Neural progenitor cell (in vitro differentiated cells): ENCODE results near the gene OPN1SW. TPM values are rescaled to one million over a fixed set of nuclear protein-coding genes. Genes with fewer than 3 reads are reported as not detected.
A peak's percentile ranks its signal among the peaks of the same experiment; 100 is the strongest.

Source experiments
- DNase-seq: peaks from one replicate; pipeline ENCODE4 v3.0.0-alpha.2; 2016; ENCODE audit warnings: low spot score
- H2AFZ ChIP-seq: fragments of 200-600 bp; sonication (generic); replicated peaks from 2 replicates; pipeline ENCODE4 v1.6.1; 2016; ENCODE audit warnings: antibody characterized with exemption
- H3F3A ChIP-seq: fragments of 200-600 bp; sonication (generic); 2 replicates; pipeline ENCODE4 v1.6.1; 2016; ENCODE audit warnings: antibody characterized with exemption, low read depth
- H3K27ac ChIP-seq: fragments of 200-600 bp; sonication (generic); 2 replicates; pipeline ENCODE4 v1.5.1; 2016; ENCODE audit warnings: mild to moderate bottlenecking
- H3K27me3 ChIP-seq: fragments of 200-600 bp; sonication (generic); 2 replicates; pipeline ENCODE4 v1.6.1; 2016; ENCODE audit warnings: mild to moderate bottlenecking, moderate library complexity
- H3K36me3 ChIP-seq: fragments of 200-600 bp; sonication (generic); 2 replicates; pipeline ENCODE4 v1.5.1; 2016
- H3K4me1 ChIP-seq: fragments of 200-600 bp; sonication (generic); 2 replicates; pipeline ENCODE4 v1.6.1; 2016; ENCODE audit warnings: mixed run types
- H3K4me2 ChIP-seq: fragments of 200-600 bp; sonication (generic); 2 replicates; pipeline ENCODE4 v1.6.1; 2016
- H3K4me3 ChIP-seq: fragments of 200-600 bp; sonication (generic); 2 replicates; pipeline ENCODE4 v1.5.1; 2016
- H3K79me2 ChIP-seq: fragments of 200-600 bp; sonication (generic); 2 replicates; pipeline ENCODE4 v1.6.1; 2016; ENCODE audit warnings: low read depth
- H3K9ac ChIP-seq: fragments of 200-600 bp; sonication (generic); 2 replicates; pipeline ENCODE4 v1.6.1; 2016
- H3K9me3 ChIP-seq: fragments of 200-600 bp; sonication (generic); 2 replicates; pipeline ENCODE4 v1.5.1; 2016; ENCODE audit warnings: low read depth
- H4K20me1 ChIP-seq: fragments of 200-600 bp; sonication (generic); 2 replicates; pipeline ENCODE4 v1.6.1; 2016; ENCODE audit warnings: low read depth
- H3K27ac Mint-ChIP-seq: 3 replicates; pipeline ENCODE4 v1.8.0; 2021; ENCODE audit warnings: mixed read lengths
- H3K27me3 Mint-ChIP-seq: 2 replicates; pipeline ENCODE4 v1.8.0; 2022; ENCODE audit warnings: low read depth, mild to moderate bottlenecking, inconsistent platforms, moderate library complexity, mixed read lengths; ENCODE audit not compliant: insufficient read depth
- H3K36me3 Mint-ChIP-seq: 3 replicates; pipeline ENCODE4 v1.8.0; 2021; ENCODE audit warnings: mixed read lengths
- H3K4me1 Mint-ChIP-seq: 3 replicates; pipeline ENCODE4 v1.8.0; 2021; ENCODE audit warnings: mixed read lengths
- H3K4me3 Mint-ChIP-seq: 3 replicates; pipeline ENCODE4 v1.8.0; 2021; ENCODE audit warnings: mild to moderate bottlenecking, moderate library complexity, mixed read lengths
- H3K9me3 Mint-ChIP-seq: 3 replicates; pipeline ENCODE4 v1.8.0; 2020; ENCODE audit warnings: mixed read lengths
- EZH2 ChIP-seq: fragments of 200-600 bp; sonication (generic); IDR thresholded peaks from 2 replicates; pipeline ENCODE4 v1.6.1; 2017; ENCODE audit warnings: antibody characterized with exemption, mild to moderate bottlenecking, moderate library complexity
- EZH2phosphoT487 ChIP-seq: fragments of 200-600 bp; sonication (generic); IDR thresholded peaks from 2 replicates; pipeline ENCODE4 v1.6.1; 2017; ENCODE audit warnings: antibody characterized with exemption
- total RNA-seq: library from RNA; depleted of rRNA; stranded (reverse); fragments of >200 nt; gene quantifications from 2 replicates; pipeline ENCODE4 v1.2.3, GENCODE V29; 2015; ENCODE audit warnings: low replicate concordance
- TF ChIP-seq, protein P1 (sequence below): fragments of 200-600 bp; sonication (generic); IDR thresholded peaks from 2 replicates; pipeline ENCODE4 v1.5.1; 2017; ENCODE audit warnings: antibody characterized with exemption, mild to moderate bottlenecking

Gene OPN1SW
- total RNA-seq, 1 donor from 2014 or later = not detected

GRCh38 chr7:128792471-128793180 is 17.0 kb upstream of the OPN1SW start:
- Mint-ChIP-seq H3K4me3 (peak overlapping the region; percentile 92), H3K27me3 (peaks cover 9% of the 10 kb centered on the region), H3K4me1 (peaks cover 25% of the 10 kb centered on the region), H3K9me3 (no peaks in the 10 kb centered on the region), H3K36me3 (peaks cover 26% of the 10 kb centered on the region), H3K27ac (no peak overlapping the region)
- no peaks in the 10 kb centered on the region for H4K20me1 ChIP-seq
- peak overlapping the region; percentile 88 for H3K4me2 ChIP-seq
- TF ChIP-seq, protein P1, sequence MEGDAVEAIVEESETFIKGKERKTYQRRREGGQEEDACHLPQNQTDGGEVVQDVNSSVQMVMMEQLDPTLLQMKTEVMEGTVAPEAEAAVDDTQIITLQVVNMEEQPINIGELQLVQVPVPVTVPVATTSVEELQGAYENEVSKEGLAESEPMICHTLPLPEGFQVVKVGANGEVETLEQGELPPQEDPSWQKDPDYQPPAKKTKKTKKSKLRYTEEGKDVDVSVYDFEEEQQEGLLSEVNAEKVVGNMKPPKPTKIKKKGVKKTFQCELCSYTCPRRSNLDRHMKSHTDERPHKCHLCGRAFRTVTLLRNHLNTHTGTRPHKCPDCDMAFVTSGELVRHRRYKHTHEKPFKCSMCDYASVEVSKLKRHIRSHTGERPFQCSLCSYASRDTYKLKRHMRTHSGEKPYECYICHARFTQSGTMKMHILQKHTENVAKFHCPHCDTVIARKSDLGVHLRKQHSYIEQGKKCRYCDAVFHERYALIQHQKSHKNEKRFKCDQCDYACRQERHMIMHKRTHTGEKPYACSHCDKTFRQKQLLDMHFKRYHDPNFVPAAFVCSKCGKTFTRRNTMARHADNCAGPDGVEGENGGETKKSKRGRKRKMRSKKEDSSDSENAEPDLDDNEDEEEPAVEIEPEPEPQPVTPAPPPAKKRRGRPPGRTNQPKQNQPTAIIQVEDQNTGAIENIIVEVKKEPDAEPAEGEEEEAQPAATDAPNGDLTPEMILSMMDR = no peak
- TF ChIP-seq EZH2 = no peak
- TF ChIP-seq EZH2phosphoT487 = no peak
- no peak overlapping the region for H3K27ac ChIP-seq
- H3K79me2 ChIP-seq = peaks cover 21% of the 10 kb centered on the region
- peaks cover 55% of the 10 kb centered on the region for H3F3A ChIP-seq
- peaks cover 53% of the 10 kb centered on the region for H3K4me1 ChIP-seq
- H3K4me3 ChIP-seq = peak overlapping the region; percentile 100
- no peak for DNase-seq
- no peak overlapping the region for H2AFZ ChIP-seq
- H3K9ac ChIP-seq = no peak overlapping the region
- H3K9me3 ChIP-seq = no peaks in the 10 kb centered on the region
- peaks cover 16% of the 10 kb centered on the region for H3K36me3 ChIP-seq
- no peaks in the 10 kb centered on the region for H3K27me3 ChIP-seq

GRCh38 chr7:128791972-128792327 is 16.4 kb upstream of the OPN1SW start:
- H4K20me1 ChIP-seq = no peaks in the 10 kb centered on the region
- Mint-ChIP-seq H3K27me3 (peaks cover 9% of the 10 kb centered on the region), H3K36me3 (peaks cover 19% of the 10 kb centered on the region), H3K27ac (no peak overlapping the region), H3K4me3 (peak overlapping the region; percentile 92), H3K4me1 (peaks cover 25% of the 10 kb centered on the region), H3K9me3 (no peaks in the 10 kb centered on the region)
- no peak for DNase-seq
- H3K9ac ChIP-seq = peak overlapping the region; percentile 54
- peaks cover 53% of the 10 kb centered on the region for H3K4me1 ChIP-seq
- peak overlapping the region; percentile 87 for H2AFZ ChIP-seq
- H3K27me3 ChIP-seq = no peaks in the 10 kb centered on the region
- H3K4me3 ChIP-seq = peak overlapping the region; percentile 100
- H3K79me2 ChIP-seq = peaks cover 21% of the 10 kb centered on the region
- peaks cover 9% of the 10 kb centered on the region for H3K36me3 ChIP-seq
- H3K27ac ChIP-seq = no peak overlapping the region
- H3K9me3 ChIP-seq = no peaks in the 10 kb centered on the region
- H3K4me2 ChIP-seq = peak overlapping the region; percentile 88
- no peak for TF ChIP-seq EZH2
- TF ChIP-seq EZH2phosphoT487 = no peak
- TF ChIP-seq, protein P1 = no peak
- peaks cover 55% of the 10 kb centered on the region for H3F3A ChIP-seq

DNA sequence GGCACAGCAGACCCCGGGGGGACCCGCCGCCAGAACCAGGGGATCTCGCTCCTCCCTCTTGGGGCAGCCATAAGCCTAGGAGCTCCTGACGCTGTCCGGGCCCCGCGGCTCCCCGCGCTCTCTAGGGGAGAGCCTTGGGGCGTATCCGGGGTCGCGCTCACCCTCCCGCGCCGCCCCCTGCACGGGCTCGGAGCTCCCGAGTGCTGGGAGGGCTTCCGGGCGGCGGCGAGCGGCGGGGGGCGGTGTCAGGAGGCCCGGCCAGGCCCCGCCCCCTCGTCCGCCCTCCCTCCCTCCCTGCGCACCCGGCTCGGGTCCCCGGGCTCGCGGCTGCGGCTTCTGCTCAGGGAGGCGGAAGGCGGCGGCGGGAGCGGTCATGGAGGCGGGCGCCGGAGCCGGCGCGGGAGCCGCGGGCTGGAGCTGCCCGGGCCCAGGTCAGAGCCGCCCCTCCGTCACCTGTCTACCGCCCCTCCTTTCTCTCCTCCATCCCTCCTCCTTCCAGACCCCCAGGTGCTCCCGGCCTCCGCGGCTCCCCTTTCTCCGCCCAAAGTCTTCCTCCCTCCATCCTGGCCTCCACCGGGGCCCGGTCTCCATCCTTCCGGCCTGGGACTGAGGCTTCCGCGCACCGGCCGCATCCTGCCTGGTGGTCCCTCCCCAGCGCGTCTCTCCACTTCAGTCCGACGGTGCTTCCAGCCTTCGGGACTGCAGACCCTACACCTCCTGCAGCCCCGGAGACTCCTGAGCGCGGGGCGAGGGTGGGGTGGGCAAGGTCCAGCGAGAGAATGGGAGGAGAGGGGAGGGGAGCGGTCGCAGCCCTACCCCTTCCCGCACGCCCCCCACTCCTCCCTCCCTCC is 15.8 kb upstream of the OPN1SW start, which contains the start of gene CCDC136:
TSS of gene CCDC136 (plus strand) at position 848 of the 851 bp plus-strand sequence. CDS start 444 bp downstream, outside the sequence.
- Histone ChIP-seq H3K27ac (no peak within 1 kb of the TSS), H3K9ac (peak within 1 kb of the TSS; percentile 54)
- H3K36me3 Mint-ChIP-seq = peaks cover 16% of the 10 kb centered on the region

More for the DNA sequence above, 15.8 kb upstream of the OPN1SW start, which contains the start of gene CCDC136:
- H3K4me1 Mint-ChIP-seq = peaks cover 25% of the 10 kb centered on the region
- peak; percentile 92 for DNase-seq
- no peaks in the 10 kb centered on the region for H3K27me3 ChIP-seq
- H3K79me2 ChIP-seq = peaks cover 21% of the 10 kb centered on the region
- peak within 1 kb of the TSS; percentile 88 for H3K4me2 ChIP-seq
- H3K27ac Mint-ChIP-seq = no peak within 1 kb of the TSS
- H3K4me3 Mint-ChIP-seq = peak within 1 kb of the TSS; percentile 92
- peaks cover 53% of the 10 kb centered on the region for H3K4me1 ChIP-seq
- no peaks in the 10 kb centered on the region for H3K9me3 ChIP-seq
- peaks cover 55% of the 10 kb centered on the region for H3F3A ChIP-seq
- peak within 1 kb of the TSS; percentile 100 for H3K4me3 ChIP-seq
- no peaks in the 10 kb centered on the region for H4K20me1 ChIP-seq
- peaks cover 9% of the 10 kb centered on the region for H3K27me3 Mint-ChIP-seq
- H3K9me3 Mint-ChIP-seq = no peaks in the 10 kb centered on the region
- H3K36me3 ChIP-seq = peaks cover 9% of the 10 kb centered on the region
- H2AFZ ChIP-seq = peak within 1 kb of the TSS; percentile 87
- TF ChIP-seq, protein P1 = no peak
- TF ChIP-seq EZH2 = peak; percentile 44
